OCI-LY3 (cell line): Measurements from ENCODE around the gene ZNF223.

ENCODE experiments used
- H2AFZ ChIP-seq: fragments of 200-600, 300-600 bp; shearing (Covaris generic); 2 replicates; pipeline ENCODE4 v1.6.0; 2014; ENCODE audit warnings: antibody characterized with exemption, low read depth, low read length
- H3K27ac ChIP-seq: fragments of 200-600, 300-600 bp; sonication (generic); 2 replicates; pipeline ENCODE4 v1.5.1; 2014; ENCODE audit warnings: mild to moderate bottlenecking, low read length, moderate library complexity, mixed read lengths
- H3K27me3 ChIP-seq: fragments of 200-600, 300-600 bp; sonication (generic); 2 replicates; pipeline ENCODE4 v1.6.1; 2014; ENCODE audit warnings: low read depth, low read length, mixed read lengths
- H3K36me3 ChIP-seq: fragments of 200-600, 300-600 bp; sonication (generic); replicated peaks from 2 replicates; pipeline ENCODE3; 2014; ENCODE audit warnings: low read depth, low read length, mixed read lengths
- H3K4me1 ChIP-seq: fragments of 300-600, 200-600 bp; sonication (generic); 2 replicates; pipeline ENCODE4 v1.6.1; 2014; ENCODE audit warnings: low read length, mixed read lengths
- H3K4me2 ChIP-seq: fragments of 200-600, 300-600 bp; sonication (generic); 2 replicates; pipeline ENCODE4 v1.6.1; 2014; ENCODE audit warnings: low read length, mixed read lengths
- H3K4me3 ChIP-seq: fragments of 300-600, 200-600 bp; sonication (generic); 2 replicates; pipeline ENCODE4 v1.5.1; 2014; ENCODE audit warnings: antibody characterized with exemption, mild to moderate bottlenecking, low read length, moderate library complexity
- H3K79me2 ChIP-seq: fragments of 300-600, 200-600 bp; shearing (Covaris generic); 2 replicates; pipeline ENCODE4 v1.6.1; 2014; ENCODE audit warnings: mild to moderate bottlenecking, low read length, mixed read lengths
- H3K9ac ChIP-seq: fragments of 300-600, 200-600 bp; shearing (Covaris generic); 2 replicates; pipeline ENCODE4 v1.6.0; 2014; ENCODE audit warnings: mild to moderate bottlenecking, low read length, moderate library complexity
- H3K9me3 ChIP-seq: fragments of 200-600, 300-600 bp; shearing (Covaris generic); 2 replicates; pipeline ENCODE4 v1.6.1; 2014; ENCODE audit warnings: low read length, mixed read lengths; ENCODE audit not compliant: insufficient read depth
- H4K20me1 ChIP-seq: fragments of 200-600, 300-600 bp; sonication (generic); 2 replicates; pipeline ENCODE4 v1.6.1; 2016; ENCODE audit warnings: low read length, mixed read lengths; ENCODE audit not compliant: insufficient read depth
- CTCF ChIP-seq: fragments of 200-600, 300-600 bp; sonication (generic); IDR thresholded peaks from 2 replicates; pipeline ENCODE4 v1.5.1; 2014; ENCODE audit warnings: antibody characterized with exemption, low read length, low read depth
- EZH2phosphoT487 ChIP-seq: fragments of 200-600 bp; shearing (Covaris generic); IDR thresholded peaks from 2 replicates; pipeline ENCODE4 v1.6.1; 2018; ENCODE audit warnings: antibody characterized with exemption, mixed run types, low read depth

ZNF223 gene

GRCh38 chr19:44059229-44059628, 7.4 kb downstream of the ZNF223 start:
- H3K27me3 ChIP-seq, result no peaks in the 10 kb centered on the region
- H3K4me1 ChIP-seq, result no peaks in the 10 kb centered on the region
- H3K4me2 ChIP-seq, result no peak overlapping the region
- H3K9ac ChIP-seq, result no peak overlapping the region
- H2AFZ ChIP-seq, result no peak overlapping the region
- H3K9me3 ChIP-seq, result peaks cover 6% of the 10 kb centered on the region; the same call in 1 of the 2 replicates
- H3K36me3 ChIP-seq, result no peaks in the 10 kb centered on the region
- no peaks in the 10 kb centered on the region for H3K79me2 ChIP-seq
- no peak for TF ChIP-seq EZH2phosphoT487
- TF ChIP-seq CTCF, result no peak
- H3K27ac ChIP-seq, result no peak overlapping the region
- H3K4me3 ChIP-seq, result no peak overlapping the region
- H4K20me1 ChIP-seq, result no peaks in the 10 kb centered on the region

GRCh38 chr19:44061038-44061437, 9.2 kb downstream of the ZNF223 start:
- Histone ChIP-seq H3K36me3 (no peaks in the 10 kb centered on the region), H3K4me2 (no peak overlapping the region), H4K20me1 (no peaks in the 10 kb centered on the region), H3K27me3 (no peaks in the 10 kb centered on the region), H3K79me2 (no peaks in the 10 kb centered on the region), H3K4me1 (no peaks in the 10 kb centered on the region), H3K27ac (no peak overlapping the region), H2AFZ (no peak overlapping the region), H3K9ac (no peak overlapping the region), H3K9me3 (peaks cover 3% of the 10 kb centered on the region; the same call in 1 of the 2 replicates), H3K4me3 (no peak overlapping the region)
- TF ChIP-seq CTCF (no peak), EZH2phosphoT487 (no peak)

DNA sequence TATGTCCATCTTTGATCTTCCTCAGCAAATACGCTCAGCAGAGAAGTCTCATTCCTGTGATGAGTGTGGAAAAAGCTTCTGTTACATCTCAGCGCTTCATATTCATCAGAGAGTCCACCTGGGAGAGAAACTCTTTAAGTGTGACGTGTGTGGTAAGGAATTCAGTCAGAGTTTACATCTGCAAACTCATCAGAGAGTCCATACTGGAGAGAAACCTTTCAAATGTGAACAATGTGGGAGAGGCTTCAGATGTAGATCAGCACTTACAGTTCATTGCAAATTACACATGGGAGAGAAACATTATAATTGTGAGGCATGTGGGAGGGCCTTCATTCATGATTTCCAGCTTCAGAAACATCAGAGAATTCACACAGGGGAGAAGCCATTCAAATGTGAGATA, 14.5 kb downstream of the ZNF223 start:
- Histone ChIP-seq H3K9me3 (peaks cover 12% of the 10 kb centered on the region), H3K4me2 (no peak overlapping the region), H3K27ac (no peak overlapping the region), H4K20me1 (no peaks in the 10 kb centered on the region), H3K27me3 (no peaks in the 10 kb centered on the region), H3K79me2 (no peaks in the 10 kb centered on the region), H2AFZ (no peak overlapping the region), H3K36me3 (no peaks in the 10 kb centered on the region), H3K4me1 (no peaks in the 10 kb centered on the region), H3K9ac (no peak overlapping the region), H3K4me3 (no peak overlapping the region)
- TF ChIP-seq CTCF, result no peak
- no peak for TF ChIP-seq EZH2phosphoT487

- no peak overlapping the region for H3K9ac ChIP-seq
- TF ChIP-seq CTCF (no peak), EZH2phosphoT487 (no peak)
- H3K36me3 ChIP-seq, result no peaks in the 10 kb centered on the region
- H3K4me1 ChIP-seq, result no peaks in the 10 kb centered on the region
- H3K27me3 ChIP-seq, result no peaks in the 10 kb centered on the region
- H3K9me3 ChIP-seq, result peaks cover 12% of the 10 kb centered on the region
- no peak overlapping the region for H3K27ac ChIP-seq
- no peak overlapping the region for H3K4me2 ChIP-seq
- no peaks in the 10 kb centered on the region for H3K79me2 ChIP-seq
- no peak overlapping the region for H3K4me3 ChIP-seq
- no peaks in the 10 kb centered on the region for H4K20me1 ChIP-seq
- no peak overlapping the region for H2AFZ ChIP-seq
These were observed 17.6 kb downstream of the ZNF223 start for GRCh38 chr19:44069415-44069814.
